WTC11 (cell line): Measurements from ENCODE around the gene ZP3. TPM values are rescaled to one million over a fixed set of nuclear protein-coding genes. Genes with fewer than 3 reads are reported as not detected.

ENCODE experiments used
- ATAC-seq: fragments of 200-7000 bp; cut with Tn5 transposase; 2 replicates; pipeline ENCODE4 v1.10.0; 2021; ENCODE audit warnings: mild to moderate bottlenecking, moderate library complexity
- CTCF ChIA-PET: fragments of 300-600 bp; sonication (Branson Sonifier 250); formaldehyde crosslinking; loops from one replicate; lab custom pipeline; 2021; ENCODE audit warnings: antibody characterized with exemption; lab: Charles Lee
- POLR2A ChIA-PET: fragments of 350-600 bp; sonication (Branson Sonifier 250); formaldehyde crosslinking; loops from one replicate; lab custom pipeline; 2021; ENCODE audit warnings: antibody characterized with exemption; lab: Charles Lee
- DNase-seq: peaks from one replicate; pipeline ENCODE4 v3.0.0; 2021; ENCODE audit warnings: low spot score
- H3K27ac Mint-ChIP-seq: 2 replicates; pipeline ENCODE4 v1.8.0; 2021; ENCODE audit warnings: mixed read lengths
- H3K27me3 Mint-ChIP-seq: 2 replicates; pipeline ENCODE4 v1.8.0; 2021; ENCODE audit warnings: low read depth, mild to moderate bottlenecking, moderate library complexity, mixed read lengths
- H3K36me3 Mint-ChIP-seq: 2 replicates; pipeline ENCODE4 v1.8.0; 2021; ENCODE audit warnings: mixed read lengths
- H3K4me1 Mint-ChIP-seq: 2 replicates; pipeline ENCODE4 v1.8.0; 2022; ENCODE audit warnings: mixed read lengths
- H3K4me3 Mint-ChIP-seq: 2 replicates; pipeline ENCODE4 v1.8.0; 2021; ENCODE audit warnings: mild to moderate bottlenecking, moderate library complexity, mixed read lengths
- H3K9me3 Mint-ChIP-seq: 2 replicates; pipeline ENCODE4 v1.8.0; 2021; ENCODE audit warnings: mixed read lengths
- CDX4 ChIP-seq: fragments of 250-450 bp; sonication (Bioruptor Pico); IDR thresholded peaks from 2 replicates; pipeline ENCODE4 v1.9.0; 2021; ENCODE audit warnings: moderate library complexity, mild to moderate bottlenecking, inconsistent platforms, borderline replicate concordance
- CTCF ChIP-seq: fragments of 200-600 bp; IDR thresholded peaks from 2 replicates; pipeline ENCODE4 v1.8.0; 2022; ENCODE audit warnings: antibody characterized with exemption
- E2F5 ChIP-seq: sonication (generic); formaldehyde crosslinking; IDR thresholded peaks from 2 replicates; pipeline ENCODE4 v1.8.1; 2022; ENCODE audit warnings: mild to moderate bottlenecking, moderate library complexity, missing genetic modification reagents
- ERG ChIP-seq: fragments of 250-450 bp; sonication (Bioruptor Pico); IDR thresholded peaks from 2 replicates; pipeline ENCODE4 v1.8.0; 2021; ENCODE audit warnings: mild to moderate bottlenecking
- FOXP1 ChIP-seq: sonication (generic); formaldehyde crosslinking; IDR thresholded peaks from 2 replicates; pipeline ENCODE4 v1.8.0; 2022; ENCODE audit warnings: missing genetic modification reagents, mild to moderate bottlenecking, moderate library complexity, borderline replicate concordance
- FOXP4 ChIP-seq: sonication (generic); formaldehyde crosslinking; IDR thresholded peaks from 2 replicates; pipeline ENCODE4 v1.8.0; 2022; ENCODE audit warnings: mild to moderate bottlenecking, missing genetic modification reagents
- GTF2I ChIP-seq: fragments of 250-450 bp; sonication (Bioruptor Pico); conservative IDR thresholded peaks from 2 replicates; pipeline ENCODE4 v1.4.0; 2021; ENCODE audit warnings: mild to moderate bottlenecking
- HMGXB4 ChIP-seq: sonication (generic); formaldehyde crosslinking; IDR thresholded peaks from 2 replicates; pipeline ENCODE4 v1.8.1; 2023; ENCODE audit warnings: mild to moderate bottlenecking, moderate library complexity, missing genetic modification reagents
- IRF1 ChIP-seq: sonication (generic); formaldehyde crosslinking; IDR thresholded peaks from 2 replicates; pipeline ENCODE4 v1.8.0; 2023; ENCODE audit warnings: missing genetic modification reagents
- NFE2L1 ChIP-seq: sonication (generic); formaldehyde crosslinking; IDR thresholded peaks from 2 replicates; pipeline ENCODE4 v1.8.1; 2023; ENCODE audit warnings: missing genetic modification reagents
- NFYB ChIP-seq: sonication (generic); formaldehyde crosslinking; conservative IDR thresholded peaks from 2 replicates; pipeline ENCODE4 v1.8.0; 2022; ENCODE audit warnings: low read depth, missing genetic modification reagents
- STAT6 ChIP-seq: sonication (generic); formaldehyde crosslinking; conservative IDR thresholded peaks from 2 replicates; pipeline ENCODE4 v1.8.1; 2023; ENCODE audit warnings: mild to moderate bottlenecking, low read depth, missing genetic modification reagents, moderate library complexity
- TCF7 ChIP-seq: sonication (generic); formaldehyde crosslinking; IDR thresholded peaks from 2 replicates; pipeline ENCODE4 v1.8.0; 2022; ENCODE audit warnings: mild to moderate bottlenecking, low read depth, missing genetic modification reagents, moderate library complexity
- ZMAT4 ChIP-seq: fragments of 250-450 bp; sonication (Bioruptor Pico); IDR thresholded peaks from 2 replicates; pipeline ENCODE4 v1.9.0; 2021; ENCODE audit warnings: mild to moderate bottlenecking
- ZNF263 ChIP-seq: sonication (generic); formaldehyde crosslinking; IDR thresholded peaks from 2 replicates; pipeline ENCODE4 v1.8.1; 2022; ENCODE audit warnings: low read depth, mild to moderate bottlenecking, moderate library complexity, missing genetic modification reagents
- ZNF416 ChIP-seq: fragments of 250-450 bp; sonication (Bioruptor Pico); IDR thresholded peaks from 2 replicates; pipeline ENCODE4 v1.9.0; 2021; ENCODE audit warnings: mild to moderate bottlenecking, inconsistent platforms
- ZNF423 ChIP-seq: fragments of 250-450 bp; sonication (Bioruptor Pico); IDR thresholded peaks from 2 replicates; pipeline ENCODE4 v2.1.2; 2022; ENCODE audit warnings: mild to moderate bottlenecking, moderate library complexity
- ZNF532 ChIP-seq: fragments of 250-450 bp; sonication (Bioruptor Pico); IDR thresholded peaks from 2 replicates; pipeline ENCODE4 v1.9.0; 2021; ENCODE audit warnings: mild to moderate bottlenecking, borderline replicate concordance
- total RNA-seq: library from RNA; stranded (reverse); gene quantifications from 3 replicates; pipeline ENCODE4 v1.2.3, GENCODE V29; 2021

Gene ZP3
- total RNA-seq, 1 experiment from 2014 or later: 1.8 TPM

- TF ChIP-seq STAT6 (no peak), FOXP1 (CRISPR knock-in tag) (no peak), ZNF416 (CRISPR knock-in tag) (no peak), ERG (CRISPR knock-in tag) (no peak), E2F5 (CRISPR knock-in tag) (no peak), NFE2L1 (CRISPR knock-in tag) (no peak), ZMAT4 (CRISPR knock-in tag) (no peak), TCF7 (no peak), GTF2I (CRISPR knock-in tag) (no peak)
These were observed 17.0 kb upstream of the ZP3 start (continued) for GRCh38 chr7:76407718-76408117.

- Mint-ChIP-seq H3K27ac (no peak overlapping the region), H3K27me3 (no peaks in the 10 kb centered on the region), H3K4me3 (peak overlapping the region; percentile 79), H3K4me1 (peaks cover 23% of the 10 kb centered on the region)
- CTCF ChIA-PET: interaction anchor here (1.9 kb wide), 1 partner anchor 16 kb away, joined by 5 read pairs; no protein-coding TSS in a partner anchor
- no peak for DNase-seq
- POLR2A ChIA-PET: interaction anchor here (1.3 to 1.5 kb wide), 3 partner anchors 12 to 90 kb away, joined by 3 to 6 read pairs (median 4); no protein-coding TSS in a partner anchor
- no peak for TF ChIP-seq CDX4 (CRISPR knock-in tag)
- TF ChIP-seq ZNF263 (CRISPR knock-in tag): no peak
- no peak for TF ChIP-seq ZNF532 (CRISPR knock-in tag)
- TF ChIP-seq HMGXB4: no peak
- no peak for TF ChIP-seq ZMAT4 (CRISPR knock-in tag)
- no peak for TF ChIP-seq IRF1 (CRISPR knock-in tag)
- TF ChIP-seq CTCF: no peak
- TF ChIP-seq TCF7: no peak
- TF ChIP-seq ZNF423: no peak
- TF ChIP-seq FOXP4: no peak
- TF ChIP-seq NFYB (CRISPR knock-in tag): no peak
- TF ChIP-seq, all 79 proteins: peak for 0
- no peaks in the 10 kb centered on the region for H3K9me3 Mint-ChIP-seq
- H3K36me3 Mint-ChIP-seq: no peaks in the 10 kb centered on the region
- ATAC-seq: no peak
These were observed 16.6 kb upstream of the ZP3 start for GRCh38 chr7:76408121-76408560.
